ENCODE results near the gene MMP28. TPM values are rescaled to one million over a fixed set of nuclear protein-coding genes. Genes with fewer than 3 reads are reported as not detected.

Gene MMP28
- total and polyA plus RNA-seq, 4 donors, result 1.5 to 6.4 (median 4.9) TPM

DNA sequence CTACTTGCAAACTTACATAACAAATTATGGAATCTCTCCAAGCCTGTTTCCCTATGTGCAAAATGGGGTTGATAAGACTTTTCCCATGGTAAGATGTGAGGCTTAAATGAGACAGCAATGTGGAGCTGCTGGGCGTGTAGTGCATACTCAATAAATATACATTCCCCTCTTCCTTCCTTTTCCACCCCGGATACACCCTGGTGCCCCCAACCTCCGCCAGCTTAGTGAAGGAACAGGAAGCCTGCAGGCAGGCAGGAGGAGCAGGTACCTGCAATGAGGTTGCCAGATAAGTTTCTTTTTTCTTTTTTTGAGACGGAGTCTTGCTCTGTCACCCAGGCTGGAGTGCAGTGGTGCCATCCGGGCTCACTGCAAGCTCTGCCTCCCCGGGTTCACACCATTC is 19.9 kb downstream of the MMP28 start:
- peak overlapping the region in 1 of 2 donors; percentile 85 for H3K27ac ChIP-seq (ENCODE audit: low read depth in 1 of 2, low read length in 2 of 2)
- H3K4me1 ChIP-seq (ENCODE audit: control insufficient read depth in 1 of 2, insufficient read depth in 2 of 2, low read length in 2 of 2), result no peaks in the 10 kb centered on the region
- no peak for DNase-seq

DNA sequence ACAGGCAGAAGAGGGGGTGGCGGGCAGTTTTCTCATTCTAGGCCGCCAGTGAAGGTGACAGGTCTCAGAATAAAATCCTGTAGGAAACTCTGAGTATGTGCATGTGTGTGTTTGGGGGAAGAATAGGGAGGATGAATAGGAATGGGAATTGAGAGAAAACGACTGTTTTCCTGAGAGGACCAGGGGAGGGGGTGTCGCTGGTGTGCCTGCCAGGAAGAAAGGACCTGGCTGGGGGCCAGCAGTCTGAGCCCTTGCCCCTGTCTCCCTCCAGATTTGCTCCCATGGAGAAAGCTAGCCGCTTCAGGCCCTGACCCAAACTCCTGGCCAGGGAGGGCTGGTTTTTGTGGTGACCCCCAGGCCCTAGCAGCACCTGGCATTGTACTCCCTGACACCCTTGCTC is 20.4 kb downstream of the MMP28 start:
- no peak for ATAC-seq (ENCODE audit: low FRiP score)
- 9 to 11% methylated on average over 5 of the region's 5 CpGs for WGBS, 2 donors
- H3K27me3 ChIP-seq (ENCODE audit: control insufficient read depth in 1 of 2, insufficient read depth in 2 of 2, low read length in 1 of 2), result no peaks in the 10 kb centered on the region
- H3K27ac ChIP-seq (ENCODE audit: low read depth in 1 of 2, low read length in 2 of 2), result peak overlapping the region; percentile 77 to 85
- intact Hi-C loops (cut with DNase I), result no loop called here
- H3K4me3 ChIP-seq (ENCODE audit: low read length in 2 of 2), result no peak overlapping the region
- no peaks in the 10 kb centered on the region for H3K4me1 ChIP-seq (ENCODE audit: control insufficient read depth in 1 of 2, insufficient read depth in 2 of 2, low read length in 2 of 2)
- H3K36me3 ChIP-seq (ENCODE audit: control insufficient read depth in 1 of 2, insufficient read depth in 2 of 2, low read length in 1 of 2), result no peaks in the 10 kb centered on the region
- H3K9me3 ChIP-seq (ENCODE audit: control insufficient read depth, low read length), result no peaks in the 10 kb centered on the region
- no peak for DNase-seq

More for the DNA sequence above, 19.9 kb downstream of the MMP28 start:
- 40 to 46% methylated on average over 6 of the region's 6 CpGs for WGBS, 2 donors
- H3K27me3 ChIP-seq (ENCODE audit: control insufficient read depth in 1 of 2, insufficient read depth in 2 of 2, low read length in 1 of 2), result no peaks in the 10 kb centered on the region
- ATAC-seq (ENCODE audit: low FRiP score), result no peak
- intact Hi-C loops (cut with DNase I), result no loop called here
- no peaks in the 10 kb centered on the region for H3K9me3 ChIP-seq (ENCODE audit: control insufficient read depth, low read length)
- H3K4me3 ChIP-seq (ENCODE audit: low read length in 2 of 2), result no peak overlapping the region
- H3K36me3 ChIP-seq (ENCODE audit: control insufficient read depth in 1 of 2, insufficient read depth in 2 of 2, low read length in 1 of 2), result no peaks in the 10 kb centered on the region

DNA sequence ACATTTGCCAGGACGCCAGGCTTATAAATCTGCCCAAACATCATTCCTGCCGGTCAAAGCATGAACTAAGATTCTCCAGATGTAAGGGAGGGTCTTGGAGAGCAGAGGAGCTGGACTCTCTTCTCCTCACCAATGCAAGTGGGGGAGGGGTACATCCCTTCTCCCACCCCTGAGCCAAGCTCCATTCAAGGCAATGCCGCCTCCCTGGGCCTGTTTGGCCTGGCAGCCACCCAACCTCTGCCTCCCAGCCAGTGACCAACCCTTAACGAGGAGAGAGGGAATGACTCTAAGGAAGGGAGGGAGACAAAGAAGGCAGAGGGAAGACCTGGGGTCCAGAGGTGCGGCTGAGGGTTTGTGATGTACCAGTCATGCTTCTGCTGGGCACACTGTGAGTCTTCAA is 20.9 kb downstream of the MMP28 start:
- peak overlapping the region; percentile 77 to 85 for H3K27ac ChIP-seq (ENCODE audit: low read depth in 1 of 2, low read length in 2 of 2)
- ATAC-seq (ENCODE audit: low FRiP score) (peak; percentile 87), DNase-seq (peak; percentile 86 to 92)
- no peak overlapping the region for H3K4me3 ChIP-seq (ENCODE audit: low read length in 2 of 2)
- H3K4me1 ChIP-seq (ENCODE audit: control insufficient read depth in 1 of 2, insufficient read depth in 2 of 2, low read length in 2 of 2), result no peaks in the 10 kb centered on the region
- no peaks in the 10 kb centered on the region for H3K36me3 ChIP-seq (ENCODE audit: control insufficient read depth in 1 of 2, insufficient read depth in 2 of 2, low read length in 1 of 2)
- H3K9me3 ChIP-seq (ENCODE audit: control insufficient read depth, low read length), result no peaks in the 10 kb centered on the region
- WGBS, 2 donors, result 6 to 11% methylated on average over 5 of the region's 5 CpGs
- no peaks in the 10 kb centered on the region for H3K27me3 ChIP-seq (ENCODE audit: control insufficient read depth in 1 of 2, insufficient read depth in 2 of 2, low read length in 1 of 2)
- intact Hi-C loops (cut with DNase I), result no loop called here

DNA sequence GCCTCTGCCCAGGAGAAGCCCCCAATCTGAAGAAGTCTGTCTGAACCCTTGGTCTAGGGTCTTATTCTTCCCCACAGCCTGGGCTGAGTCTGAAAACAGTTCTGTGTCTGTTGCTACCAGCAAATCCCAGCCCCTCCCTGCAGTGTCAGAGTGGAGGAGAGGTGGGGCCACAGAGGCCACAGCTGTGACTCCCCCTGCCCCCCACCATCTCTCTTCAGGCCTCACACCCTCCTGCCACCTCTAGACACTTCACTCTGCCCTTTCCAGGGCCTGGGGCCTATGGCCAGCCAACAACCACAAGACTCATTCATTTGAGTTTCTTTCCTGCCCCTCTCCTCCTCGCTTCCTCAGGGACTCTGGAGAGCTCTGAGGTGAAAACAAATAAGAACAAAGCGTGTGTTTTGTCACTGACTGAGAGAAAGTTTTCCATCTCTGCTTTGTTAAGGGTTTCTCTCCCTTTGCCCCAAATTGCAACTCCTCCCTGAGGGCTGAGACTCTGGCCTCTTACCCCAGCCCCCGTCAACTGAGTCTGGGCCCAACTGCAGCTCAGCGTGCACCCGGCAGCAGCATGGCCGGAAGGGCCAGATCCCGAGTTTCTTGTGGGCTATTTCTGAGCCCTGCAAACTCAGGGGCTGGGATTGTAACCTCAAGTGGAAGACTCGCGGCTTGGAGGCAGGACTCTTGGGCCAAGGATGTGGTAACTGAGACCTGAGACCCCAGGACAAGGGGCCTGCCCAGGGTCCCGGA is 21.6 kb downstream of the MMP28 start:
- DNase-seq, result no peak
- H3K27ac ChIP-seq (ENCODE audit: low read depth in 1 of 2, low read length in 2 of 2), result peak overlapping the region; percentile 32 to 85
- H3K36me3 ChIP-seq (ENCODE audit: control insufficient read depth in 1 of 2, insufficient read depth in 2 of 2, low read length in 1 of 2), result no peaks in the 10 kb centered on the region
- H3K9me3 ChIP-seq (ENCODE audit: control insufficient read depth, low read length), result no peaks in the 10 kb centered on the region
- WGBS, 2 donors, result 6 to 14% methylated on average over 10 of the region's 10 CpGs
- H3K4me3 ChIP-seq (ENCODE audit: low read length in 2 of 2), result no peak overlapping the region
- no peaks in the 10 kb centered on the region for H3K27me3 ChIP-seq (ENCODE audit: control insufficient read depth in 1 of 2, insufficient read depth in 2 of 2, low read length in 1 of 2)
- intact Hi-C loops (cut with DNase I), result no loop called here
- peak; percentile 3 for ATAC-seq (ENCODE audit: low FRiP score)
- H3K4me1 ChIP-seq (ENCODE audit: control insufficient read depth in 1 of 2, insufficient read depth in 2 of 2, low read length in 2 of 2), result no peaks in the 10 kb centered on the region

DNA sequence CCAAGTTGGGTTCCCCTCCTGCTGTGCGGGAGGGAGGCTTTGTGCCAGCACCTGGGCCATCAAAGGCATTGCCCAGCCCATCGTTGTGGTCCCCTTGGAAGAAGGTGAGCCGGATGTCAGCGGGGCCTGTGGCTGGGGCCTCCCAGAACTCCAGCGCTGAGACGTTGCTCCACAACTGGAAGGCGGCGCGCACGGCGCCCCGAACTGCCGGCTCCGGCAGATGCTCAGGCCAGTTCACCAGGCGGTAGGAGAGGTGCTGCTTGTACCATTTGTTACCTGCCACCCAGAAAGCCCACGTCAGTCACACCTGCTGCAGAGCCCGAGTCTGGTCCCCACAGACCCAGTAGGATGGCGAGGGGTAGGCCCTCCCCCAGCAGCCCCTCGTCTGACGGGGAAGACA is 22.3 kb downstream of the MMP28 start:
- DNase-seq (peak in 1 of 2 donors; percentile 71), ATAC-seq (ENCODE audit: low FRiP score) (no peak)
- Histone ChIP-seq H3K4me1 (ENCODE audit: control insufficient read depth in 1 of 2, insufficient read depth in 2 of 2, low read length in 2 of 2) (no peaks in the 10 kb centered on the region), H3K4me3 (ENCODE audit: low read length in 2 of 2) (no peak overlapping the region), H3K27ac (ENCODE audit: low read depth in 1 of 2, low read length in 2 of 2) (peak overlapping the region in 1 of 2 donors; percentile 32), H3K36me3 (ENCODE audit: control insufficient read depth in 1 of 2, insufficient read depth in 2 of 2, low read length in 1 of 2) (no peaks in the 10 kb centered on the region), H3K9me3 (ENCODE audit: control insufficient read depth, low read length) (no peaks in the 10 kb centered on the region), H3K27me3 (ENCODE audit: control insufficient read depth in 1 of 2, insufficient read depth in 2 of 2, low read length in 1 of 2) (no peaks in the 10 kb centered on the region)
- 94 to 96% methylated on average over 20 of the region's 20 CpGs for WGBS, 2 donors
- intact Hi-C loops (cut with DNase I), result no loop called here

DNA sequence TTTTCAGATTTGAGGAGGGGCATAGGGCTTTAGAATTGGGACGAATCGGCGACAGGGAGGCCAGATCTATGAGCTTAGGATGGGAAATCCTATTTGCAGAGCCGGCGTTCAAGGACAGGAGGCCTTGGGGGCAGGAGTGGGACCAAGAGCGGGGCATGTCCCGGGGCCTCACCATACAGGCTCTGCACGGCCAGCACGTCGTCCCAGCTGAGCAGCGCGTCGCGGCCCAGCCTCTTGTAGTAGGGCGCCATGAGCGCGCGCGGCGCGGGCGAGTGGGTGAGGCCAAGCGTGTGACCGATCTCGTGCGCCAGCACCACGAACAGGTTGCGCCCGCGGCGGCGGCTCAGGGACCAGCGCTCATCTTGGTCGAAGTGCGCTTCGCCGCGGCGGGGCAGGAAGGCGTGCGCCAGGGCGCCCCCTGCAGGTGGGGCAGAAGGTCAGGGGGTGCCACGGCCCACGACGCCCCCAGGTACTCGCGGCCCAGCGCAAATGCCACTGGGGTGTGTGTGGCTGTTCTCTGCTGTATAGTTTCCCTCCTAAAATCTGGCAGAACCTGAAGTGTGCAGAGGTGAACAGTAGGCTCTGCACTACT is 25.4 kb downstream of the MMP28 start:
- no peak for DNase-seq
- intact Hi-C loops (cut with DNase I), result no loop called here

DNA sequence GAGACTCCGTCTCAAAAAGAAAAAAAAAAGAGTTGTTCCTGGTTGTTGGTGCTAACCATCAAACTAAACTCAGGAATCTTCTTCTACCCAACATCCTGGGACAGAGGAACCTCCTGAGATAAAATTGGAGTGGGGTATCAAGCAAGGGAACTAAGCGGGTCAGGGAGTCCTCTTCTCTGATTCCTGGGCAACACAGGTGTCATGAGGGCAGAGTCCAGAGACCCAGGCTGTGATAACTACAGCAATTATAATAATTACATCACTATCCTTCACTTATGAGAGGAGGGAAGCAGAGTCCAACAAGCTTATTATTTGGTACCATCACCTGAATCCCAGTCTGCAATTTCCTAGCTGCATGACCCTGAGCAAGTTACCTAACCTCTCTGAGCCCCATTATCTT is 26.6 kb downstream of the MMP28 start:
- Histone ChIP-seq H3K36me3 (ENCODE audit: control insufficient read depth in 1 of 2, insufficient read depth in 2 of 2, low read length in 1 of 2) (no peaks in the 10 kb centered on the region), H3K27ac (ENCODE audit: low read depth in 1 of 2, low read length in 2 of 2) (no peak overlapping the region), H3K27me3 (ENCODE audit: control insufficient read depth in 1 of 2, insufficient read depth in 2 of 2, low read length in 1 of 2) (no peaks in the 10 kb centered on the region), H3K9me3 (ENCODE audit: control insufficient read depth, low read length) (no peaks in the 10 kb centered on the region), H3K4me3 (ENCODE audit: low read length in 2 of 2) (no peak overlapping the region), H3K4me1 (ENCODE audit: control insufficient read depth in 1 of 2, insufficient read depth in 2 of 2, low read length in 2 of 2) (no peaks in the 10 kb centered on the region)
- intact Hi-C loops (cut with DNase I), result no loop called here
- DNase-seq, result no peak
- ATAC-seq (ENCODE audit: low FRiP score), result no peak
- WGBS, 2 donors, result 92 to 100% methylated on average over 2 of the region's 2 CpGs

More for the DNA sequence above, 25.4 kb downstream of the MMP28 start:
- no peaks in the 10 kb centered on the region for H3K4me1 ChIP-seq (ENCODE audit: control insufficient read depth in 1 of 2, insufficient read depth in 2 of 2, low read length in 2 of 2)
- no peaks in the 10 kb centered on the region for H3K27me3 ChIP-seq (ENCODE audit: control insufficient read depth in 1 of 2, insufficient read depth in 2 of 2, low read length in 1 of 2)
- no peaks in the 10 kb centered on the region for H3K9me3 ChIP-seq (ENCODE audit: control insufficient read depth, low read length)
- WGBS, 2 donors, result 91 to 93% methylated on average over 48 of the region's 48 CpGs
- no peaks in the 10 kb centered on the region for H3K36me3 ChIP-seq (ENCODE audit: control insufficient read depth in 1 of 2, insufficient read depth in 2 of 2, low read length in 1 of 2)
- ATAC-seq (ENCODE audit: low FRiP score), result no peak
- H3K4me3 ChIP-seq (ENCODE audit: low read length in 2 of 2), result no peak overlapping the region
- H3K27ac ChIP-seq (ENCODE audit: low read depth in 1 of 2, low read length in 2 of 2), result no peak overlapping the region

DNA sequence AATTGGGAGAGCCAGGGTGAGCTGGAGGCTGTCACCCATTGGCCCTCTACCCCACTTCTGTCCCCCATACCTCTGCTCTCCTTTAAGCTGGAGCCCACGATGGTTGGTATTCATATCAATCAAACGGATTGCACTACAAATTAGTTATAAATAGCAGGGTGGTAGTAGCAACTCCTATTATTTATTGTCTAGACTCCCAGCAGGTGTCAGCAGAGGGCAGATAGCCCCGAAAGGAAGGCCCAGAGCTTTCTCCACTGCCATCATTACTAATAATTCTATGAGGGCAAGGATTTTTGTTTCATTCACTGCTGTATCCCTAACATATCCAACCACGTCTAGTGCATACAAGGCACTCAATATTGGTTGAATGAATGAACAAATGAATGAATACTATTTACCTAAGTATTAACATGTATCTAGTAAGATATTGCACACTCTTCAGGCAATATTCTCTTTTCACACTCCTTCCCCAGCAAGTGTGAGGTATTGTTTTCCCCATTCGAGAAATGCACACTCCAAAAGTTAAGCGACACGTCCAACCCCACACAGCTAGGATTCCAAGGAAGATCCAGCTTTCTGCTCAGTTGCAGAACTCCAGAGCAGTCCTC is 28.4 kb downstream of the MMP28 start:
- Histone ChIP-seq H3K4me3 (ENCODE audit: low read length in 2 of 2) (no peak overlapping the region), H3K9me3 (ENCODE audit: control insufficient read depth, low read length) (no peaks in the 10 kb centered on the region), H3K27me3 (ENCODE audit: control insufficient read depth in 1 of 2, insufficient read depth in 2 of 2, low read length in 1 of 2) (no peaks in the 10 kb centered on the region), H3K36me3 (ENCODE audit: control insufficient read depth in 1 of 2, insufficient read depth in 2 of 2, low read length in 1 of 2) (no peaks in the 10 kb centered on the region), H3K27ac (ENCODE audit: low read depth in 1 of 2, low read length in 2 of 2) (no peak overlapping the region), H3K4me1 (ENCODE audit: control insufficient read depth in 1 of 2, insufficient read depth in 2 of 2, low read length in 2 of 2) (no peaks in the 10 kb centered on the region)
- DNase-seq (no peak), ATAC-seq (ENCODE audit: low FRiP score) (no peak)
- intact Hi-C loops (cut with DNase I), result no loop called here
- WGBS, 2 donors, result 39 to 42% methylated on average over 7 of the region's 7 CpGs

DNA sequence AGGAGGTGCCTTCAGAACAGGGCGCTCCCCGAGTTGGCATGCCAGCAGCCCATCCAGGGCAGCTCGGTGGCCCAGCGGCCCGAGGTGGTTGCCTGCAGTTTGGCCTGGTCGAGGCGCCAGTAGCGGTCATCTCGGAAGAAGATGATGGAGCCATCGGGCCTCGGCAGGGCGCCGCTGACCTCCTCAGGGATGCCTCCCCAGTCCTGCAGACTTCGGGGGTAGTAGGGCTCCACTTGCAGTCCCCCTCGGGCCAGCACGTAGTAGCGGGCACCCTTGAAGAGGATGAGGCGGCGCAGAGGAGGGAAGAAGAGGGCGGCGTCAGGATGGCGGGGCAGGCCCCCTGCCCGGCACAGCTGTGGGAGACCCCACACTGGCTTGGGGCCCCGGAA is 29.0 kb downstream of the MMP28 start:
- intact Hi-C loops (cut with DNase I), result no loop called here
- ATAC-seq (ENCODE audit: low FRiP score), result no peak
- no peak overlapping the region for H3K27ac ChIP-seq (ENCODE audit: low read depth in 1 of 2, low read length in 2 of 2)

More for the DNA sequence above, 29.0 kb downstream of the MMP28 start:
- H3K9me3 ChIP-seq (ENCODE audit: control insufficient read depth, low read length), result no peaks in the 10 kb centered on the region
- no peak overlapping the region for H3K4me3 ChIP-seq (ENCODE audit: low read length in 2 of 2)
- H3K4me1 ChIP-seq (ENCODE audit: control insufficient read depth in 1 of 2, insufficient read depth in 2 of 2, low read length in 2 of 2), result no peaks in the 10 kb centered on the region
- DNase-seq, result no peak
- no peaks in the 10 kb centered on the region for H3K27me3 ChIP-seq (ENCODE audit: control insufficient read depth in 1 of 2, insufficient read depth in 2 of 2, low read length in 1 of 2)
- no peaks in the 10 kb centered on the region for H3K36me3 ChIP-seq (ENCODE audit: control insufficient read depth in 1 of 2, insufficient read depth in 2 of 2, low read length in 1 of 2)
- WGBS, 2 donors, result 93 to 96% methylated on average over 24 of the region's 24 CpGs
